CD4-positive, alpha-beta T cell treated with Interleukin-6 for 4 hours (primary cell): ENCODE data around the gene STAB1.
A peak's percentile ranks its signal among the peaks of the same experiment; 100 is the strongest.

ENCODE experiments used
- DNase-seq: peaks from one replicate; pipeline ENCODE4 v3.0.0-alpha.2; 2020; ENCODE audit warnings: mixed read lengths

The STAB1 gene

DNA sequence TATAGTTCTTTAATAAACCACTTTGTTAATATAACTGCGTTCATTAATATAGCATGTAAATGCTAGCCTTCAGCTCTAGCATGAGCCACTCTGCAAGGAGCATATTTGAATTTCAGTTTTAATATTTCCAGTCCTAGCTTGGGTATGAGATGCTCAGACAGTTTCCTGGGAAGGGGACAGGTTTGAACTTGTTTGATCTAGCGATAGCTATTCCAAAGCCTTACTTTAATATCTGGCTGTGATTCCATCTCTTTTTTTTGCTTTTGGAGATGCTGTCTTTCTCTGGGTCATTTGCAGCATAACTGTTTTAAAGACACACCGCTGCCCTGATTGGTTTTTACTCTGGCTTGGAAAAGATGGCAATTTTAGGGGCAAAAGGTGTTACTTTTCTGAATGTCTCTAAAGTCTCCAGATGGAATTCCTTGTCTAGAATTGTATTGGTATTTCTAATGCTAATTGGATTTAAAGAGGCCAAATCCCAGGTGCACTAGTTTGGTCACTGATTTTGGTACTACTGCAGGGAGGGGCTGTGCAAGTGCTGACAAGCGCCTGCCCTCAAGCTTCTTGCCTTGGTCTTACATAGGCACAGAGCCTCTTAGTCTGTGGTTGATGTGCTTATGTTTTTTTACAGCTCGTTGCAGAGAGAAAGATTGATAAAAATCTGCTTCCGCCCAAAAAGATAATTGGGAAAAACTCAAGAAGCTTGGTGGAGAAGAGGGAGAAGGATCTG lies 36.9 kb upstream of the STAB1 start:
- DNase-seq: no peak

DNA sequence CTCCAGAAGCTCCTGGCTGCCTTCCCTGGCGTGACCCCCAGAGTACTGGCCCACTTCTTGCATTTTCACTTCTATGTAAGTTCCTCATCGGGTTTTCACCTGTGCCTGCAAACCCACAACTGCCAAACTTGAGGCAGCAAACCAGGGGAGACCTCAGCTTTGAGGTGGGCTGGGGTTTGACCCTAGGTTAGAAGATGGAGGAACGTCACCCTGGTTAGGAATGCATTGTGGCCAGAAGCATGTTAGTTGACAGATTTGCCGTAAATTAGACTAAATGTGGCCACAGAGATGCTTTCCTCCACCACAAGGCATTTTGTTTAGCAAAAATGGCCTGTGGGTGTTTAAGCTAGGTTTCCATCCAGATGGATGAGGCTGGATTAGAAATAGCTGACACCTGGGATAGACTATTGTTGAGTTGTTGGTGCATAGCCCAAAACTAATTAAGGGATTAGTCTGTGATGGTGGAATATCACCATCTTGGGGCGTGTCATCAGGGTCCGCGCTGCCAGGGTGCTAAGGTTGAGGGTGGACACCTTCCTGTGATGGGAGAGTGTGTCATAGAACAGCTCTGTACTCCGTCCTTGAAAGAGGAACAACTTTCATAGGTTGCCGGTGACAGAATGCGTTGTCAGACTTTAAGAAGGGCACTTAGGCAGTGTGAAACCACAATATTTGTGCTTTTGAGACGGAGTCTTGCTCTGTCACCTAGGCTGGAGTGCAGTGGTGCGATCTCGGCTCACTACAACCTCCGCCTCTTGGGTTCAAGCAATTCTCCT lies 36.2 kb upstream of the STAB1 start:
- no peak for DNase-seq

DNA sequence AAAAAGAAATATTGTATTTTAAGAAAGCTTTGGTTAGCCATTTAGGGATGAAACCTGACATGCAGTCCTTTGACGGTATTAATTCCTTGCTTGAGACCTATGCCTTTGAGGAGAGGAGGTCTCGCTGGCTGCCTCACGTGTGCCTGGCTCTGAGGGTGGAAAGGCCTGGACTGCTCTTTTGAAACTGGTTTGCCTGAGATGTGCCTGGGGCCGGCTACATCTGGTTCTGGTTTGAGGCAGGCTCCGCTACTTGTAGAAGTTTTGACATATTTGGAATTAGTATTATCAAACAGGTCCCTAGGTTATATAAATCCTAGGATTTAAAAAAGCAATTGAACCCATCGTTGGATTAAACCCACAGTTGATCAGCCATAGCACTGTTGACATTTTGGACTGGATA lies 33.3 kb upstream of the STAB1 start:
- no peak for DNase-seq

DNA sequence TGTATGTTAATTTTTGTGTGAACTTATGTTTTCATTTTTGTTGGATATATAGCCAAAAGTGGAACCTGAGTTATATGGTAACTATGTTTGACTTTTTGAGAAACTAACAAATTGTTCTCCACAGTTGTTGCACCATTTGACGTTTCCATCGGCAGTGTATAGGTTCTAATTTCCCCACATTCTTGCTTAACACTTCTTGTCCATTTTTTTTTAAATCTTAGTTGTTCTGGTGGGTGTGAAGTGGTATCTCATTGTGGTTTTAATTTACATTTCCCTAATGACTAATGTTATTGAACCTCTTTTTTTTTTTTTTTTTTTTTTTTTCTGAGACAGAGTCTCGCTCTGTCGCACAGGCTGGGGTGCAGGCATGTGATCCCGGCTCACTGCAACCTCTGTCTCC lies 31.7 kb upstream of the STAB1 start:
- no peak for DNase-seq

DNA sequence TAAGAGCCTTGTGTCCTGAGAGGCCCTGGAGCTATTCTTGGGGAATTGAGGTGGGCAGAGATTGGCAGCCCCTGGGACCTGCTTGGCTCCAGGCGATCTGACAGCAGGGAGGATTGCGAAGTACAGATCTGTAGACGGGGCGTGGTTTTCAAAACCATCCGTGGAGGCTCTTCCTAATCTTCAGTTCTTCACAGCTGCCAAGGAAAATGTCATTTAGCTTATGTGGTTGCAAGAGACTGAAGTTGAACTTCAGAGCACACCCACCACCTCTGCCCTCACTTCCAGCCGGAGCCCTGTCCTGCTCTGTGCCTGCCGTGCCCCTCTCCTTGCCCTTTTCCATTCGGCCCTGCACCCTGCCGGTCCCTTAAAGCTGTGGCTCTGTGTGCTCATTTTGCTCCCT lies 26.8 kb upstream of the STAB1 start:
- DNase-seq: no peak

DNA sequence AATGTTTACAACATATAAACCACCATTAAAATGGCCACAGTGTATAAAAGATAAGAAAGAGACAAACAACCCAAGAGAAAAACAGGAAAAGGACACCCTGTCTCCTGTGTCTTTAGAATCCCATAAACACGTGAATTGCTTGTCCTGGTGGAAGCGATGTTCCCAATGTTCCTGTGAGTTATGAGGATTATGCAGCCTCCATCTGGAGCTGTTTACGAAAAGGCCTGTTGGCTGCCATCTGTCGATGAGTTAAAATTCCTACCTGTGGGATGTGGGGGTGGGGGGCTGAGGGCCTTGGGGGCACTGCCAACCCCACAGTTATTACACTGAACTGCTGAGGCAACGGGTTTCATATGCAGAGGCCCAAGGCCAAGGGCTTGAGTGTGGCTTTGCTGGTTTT lies 26.1 kb upstream of the STAB1 start:
- DNase-seq: no peak

DNA sequence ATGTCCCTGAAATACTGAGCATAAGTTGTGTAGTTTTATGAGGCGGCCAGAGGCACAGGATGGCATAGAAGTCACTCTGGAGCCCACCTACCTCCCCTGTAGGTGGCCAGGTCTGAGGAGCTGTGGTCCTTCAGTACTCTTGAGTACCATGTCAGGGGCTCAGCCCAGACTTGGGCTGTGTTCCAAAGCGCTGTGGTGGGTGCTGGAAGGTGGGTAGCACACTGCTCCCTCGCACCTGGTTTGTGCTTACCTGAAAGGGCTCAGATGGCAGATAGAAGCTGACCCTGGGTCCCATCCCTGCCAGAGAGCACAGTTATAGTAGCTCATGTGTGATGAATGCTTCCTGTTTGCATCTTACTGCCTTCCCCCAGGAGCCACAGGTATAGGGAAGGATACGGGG lies 24.2 kb upstream of the STAB1 start:
- DNase-seq: no peak

DNA sequence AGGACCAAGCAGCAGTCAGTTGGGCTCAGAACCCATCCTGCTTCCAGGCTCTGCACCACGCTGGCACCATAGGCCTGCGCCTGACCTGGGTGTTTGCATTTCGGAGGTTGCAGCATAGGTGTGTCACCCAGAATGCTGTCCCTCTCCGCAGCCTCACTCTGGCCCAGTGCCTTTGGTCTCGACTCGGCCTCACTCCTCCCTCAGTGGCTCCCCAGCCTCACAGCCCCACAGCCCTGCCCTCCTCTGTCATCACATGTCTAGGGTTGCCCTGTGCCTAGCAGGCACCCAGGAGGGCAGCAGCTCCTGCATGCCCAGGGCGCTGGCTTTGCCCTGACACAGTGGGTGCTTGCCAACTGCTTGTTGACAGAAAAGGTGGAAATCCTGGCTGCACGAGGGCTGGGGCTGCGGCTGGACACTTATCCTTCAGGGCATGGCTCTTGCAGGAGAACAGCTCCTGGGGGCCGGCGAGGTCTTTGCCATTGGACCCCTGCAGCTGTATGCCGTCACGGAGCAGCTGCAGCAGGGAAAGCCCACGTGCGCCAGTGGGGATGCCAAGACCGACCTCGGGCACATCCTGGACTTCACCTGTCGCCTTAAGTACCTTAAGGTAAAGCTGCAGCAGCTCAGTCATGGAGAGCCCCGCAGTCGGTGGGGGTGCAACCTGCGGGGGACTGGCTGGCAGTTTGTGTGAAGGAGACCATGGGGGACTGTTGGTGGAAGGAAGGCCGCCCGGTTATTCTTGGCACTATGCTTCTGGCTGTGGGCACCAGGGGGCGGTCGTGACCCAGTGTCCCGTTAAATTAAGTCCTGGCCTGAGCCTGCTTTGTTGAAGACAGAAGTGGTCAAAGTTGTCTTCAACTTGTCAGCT lies 23.5 kb upstream of the STAB1 start:
- peak; percentile 44 for DNase-seq

DNA sequence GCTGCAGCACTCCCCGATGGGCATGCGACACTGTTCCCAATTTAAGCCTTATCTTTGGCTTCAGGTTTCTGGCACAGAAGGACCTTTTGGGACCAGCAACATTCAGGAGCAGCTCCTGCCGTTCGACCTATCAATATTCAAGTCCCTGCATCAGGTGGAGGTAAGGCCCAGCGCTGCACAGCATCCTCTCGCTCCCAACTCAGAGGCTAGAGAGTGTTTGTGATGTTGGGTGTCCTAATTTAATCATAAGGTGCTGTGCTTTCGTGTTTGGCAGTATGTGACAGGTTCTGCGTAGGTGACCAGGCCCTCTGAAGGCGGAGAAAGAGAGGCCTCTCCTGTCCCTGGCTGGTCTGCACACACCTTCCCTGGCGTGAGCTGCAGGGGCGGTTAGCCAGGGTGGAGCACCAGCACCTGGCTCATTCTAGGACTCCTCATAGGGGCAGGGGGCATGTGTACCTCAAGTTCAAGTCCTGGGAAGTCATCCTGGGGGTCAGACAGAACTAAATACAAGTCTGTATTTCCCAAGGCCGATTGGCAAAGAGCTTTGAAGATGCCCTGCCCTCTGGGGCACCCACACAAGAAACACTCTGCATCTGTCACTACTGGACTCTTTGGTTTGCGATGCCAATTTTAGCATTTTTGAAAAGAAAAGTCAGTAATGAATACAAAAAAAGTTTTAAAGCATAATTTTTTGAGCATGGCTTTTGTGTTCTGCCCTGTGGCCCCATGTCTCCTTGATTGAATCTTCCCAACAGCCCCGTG lies 22.7 kb upstream of the STAB1 start:
- DNase-seq: no peak

DNA sequence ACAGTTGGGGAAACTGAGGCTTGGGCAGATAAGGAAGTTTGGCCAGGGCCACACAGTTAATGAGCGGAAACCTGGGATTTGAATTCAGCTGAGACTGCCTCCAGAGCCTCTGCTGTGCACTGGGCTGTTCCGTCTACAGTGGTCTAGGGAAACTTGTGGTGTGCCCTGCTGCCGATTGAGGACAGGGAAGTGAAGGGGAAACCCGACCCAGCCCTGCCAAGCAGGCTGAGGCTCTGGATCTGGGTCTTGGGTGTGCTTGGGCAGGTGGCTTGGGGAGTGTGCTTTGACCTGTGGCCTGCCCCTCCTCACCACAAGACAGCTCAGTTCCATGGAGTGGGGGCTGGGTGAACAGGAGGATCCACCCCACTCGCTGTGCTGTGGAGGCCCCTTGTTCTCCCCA lies 22.1 kb upstream of the STAB1 start:
- no peak for DNase-seq

DNA sequence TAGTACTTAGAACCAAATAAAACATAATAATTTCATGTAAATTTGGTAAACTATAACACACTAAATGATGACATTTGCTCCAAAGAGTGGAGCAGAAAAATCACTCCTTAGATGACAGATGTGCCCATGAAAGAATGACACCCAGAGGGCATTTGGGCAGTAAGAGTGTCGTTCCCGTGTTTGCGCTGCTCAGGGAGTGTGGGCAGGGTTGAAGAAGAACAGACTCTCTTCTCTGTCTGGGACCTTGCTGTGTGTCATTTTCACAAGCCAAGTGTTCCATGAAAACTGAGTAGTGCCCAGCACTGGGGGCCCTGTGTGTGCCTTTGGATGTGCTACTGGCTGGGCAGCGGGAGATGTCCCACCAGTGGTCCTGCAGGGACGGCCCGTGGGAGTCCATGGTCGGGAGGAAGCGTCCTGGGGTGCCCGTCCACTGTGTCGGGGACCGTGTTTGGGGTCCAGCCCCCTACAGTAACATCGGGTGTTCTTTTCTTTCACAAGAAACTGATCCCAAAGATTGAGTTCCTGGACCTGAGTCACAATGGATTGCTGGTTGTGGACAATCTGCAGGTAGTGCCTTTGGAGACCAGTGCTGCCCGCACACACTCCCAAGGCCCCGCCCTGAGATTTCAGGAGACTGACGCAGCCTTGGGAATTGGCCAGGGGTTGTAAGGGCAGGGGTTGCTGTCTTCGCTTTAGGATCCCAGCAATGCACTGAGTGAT lies 17.9 kb upstream of the STAB1 start:
- DNase-seq: no peak

DNA sequence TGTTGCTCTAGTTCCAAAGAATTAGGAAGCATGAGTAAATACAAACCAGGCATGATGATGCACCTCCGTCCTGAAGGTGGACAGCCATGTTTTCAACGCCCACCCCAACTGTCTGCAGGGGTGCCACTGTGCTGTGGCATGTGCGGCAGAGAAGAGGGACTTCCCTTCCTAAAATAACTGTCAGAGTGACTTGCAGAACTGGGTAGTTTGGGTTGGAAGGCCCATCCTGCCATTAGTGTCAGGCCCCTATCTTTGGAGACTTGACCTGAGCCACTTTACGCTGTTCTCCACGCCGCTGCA lies 17.4 kb upstream of the STAB1 start:
- no peak for DNase-seq

DNA sequence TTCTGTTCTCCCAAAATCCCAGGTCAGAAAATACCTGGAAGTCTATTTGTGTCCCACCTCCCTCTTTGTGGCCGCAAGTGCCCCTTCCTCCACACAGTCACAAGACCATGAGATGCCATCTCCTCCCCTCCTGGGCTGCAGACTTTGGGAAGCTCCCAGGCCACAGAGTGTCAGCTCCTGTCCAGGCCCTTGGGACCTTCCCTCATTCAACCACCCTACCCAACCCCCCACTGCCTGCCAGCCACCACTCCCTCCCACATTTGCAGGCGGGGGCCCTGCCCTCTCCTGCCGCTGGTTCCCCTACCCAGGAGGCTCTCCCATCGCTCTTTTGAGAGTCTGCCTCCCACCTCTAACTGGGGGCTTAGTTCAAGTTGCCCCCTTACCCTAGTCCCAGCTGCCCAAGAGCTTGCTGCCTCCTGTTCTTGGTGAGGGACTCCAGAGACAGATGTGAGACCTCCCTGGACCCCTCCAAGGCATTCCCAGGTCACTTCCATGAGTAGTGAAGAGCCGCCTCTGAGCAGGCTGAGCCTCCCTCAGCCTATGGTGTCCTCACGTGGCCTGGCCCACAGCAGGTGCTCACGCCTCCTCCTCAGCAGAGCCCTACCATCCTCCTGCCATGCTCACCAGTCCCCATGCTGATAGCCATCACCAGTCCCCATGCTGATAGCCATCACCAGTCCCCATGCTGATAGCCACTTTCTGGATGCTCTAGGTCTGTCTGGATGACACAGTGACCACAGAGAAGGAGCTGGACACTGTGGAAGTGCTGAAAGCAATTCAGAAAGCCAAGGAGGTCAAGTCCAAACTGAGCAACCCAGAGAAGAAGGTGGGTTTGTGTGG lies 15.9 kb upstream of the STAB1 start:
- no peak for DNase-seq

DNA sequence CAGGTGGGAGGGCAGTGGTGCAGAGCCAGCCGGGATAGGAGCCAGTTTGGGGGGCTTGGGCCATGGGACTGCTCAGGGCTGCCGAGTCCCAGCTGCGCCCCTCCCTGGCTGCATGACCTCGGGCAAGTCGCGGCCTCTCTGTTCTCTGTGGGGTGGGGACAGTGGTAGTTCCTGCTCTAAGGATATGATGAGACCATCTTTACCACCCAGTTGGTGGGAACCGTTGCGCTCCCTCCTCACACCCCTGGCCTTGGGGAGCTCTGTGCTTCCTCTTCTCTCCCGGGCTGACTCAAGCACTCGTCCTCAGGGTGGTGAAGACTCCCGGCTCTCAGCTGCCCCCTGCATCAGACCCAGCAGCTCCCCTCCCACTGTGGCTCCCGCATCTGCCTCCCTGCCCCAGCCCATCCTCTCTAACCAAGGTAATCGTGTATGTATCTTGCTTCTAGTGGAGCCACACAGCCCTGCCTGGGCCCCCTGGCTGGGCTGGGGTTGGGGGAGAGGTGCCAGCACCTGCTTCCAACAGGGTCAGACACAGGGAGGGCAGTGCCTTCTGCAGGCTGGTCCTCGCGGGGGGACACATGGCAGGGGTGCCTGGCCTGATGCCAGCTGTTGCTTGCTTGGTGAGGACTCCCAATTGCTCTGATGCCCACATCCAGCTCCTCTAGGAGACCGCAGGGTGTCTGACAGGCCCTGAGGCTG lies 15.1 kb upstream of the STAB1 start:
- no peak for DNase-seq

DNA sequence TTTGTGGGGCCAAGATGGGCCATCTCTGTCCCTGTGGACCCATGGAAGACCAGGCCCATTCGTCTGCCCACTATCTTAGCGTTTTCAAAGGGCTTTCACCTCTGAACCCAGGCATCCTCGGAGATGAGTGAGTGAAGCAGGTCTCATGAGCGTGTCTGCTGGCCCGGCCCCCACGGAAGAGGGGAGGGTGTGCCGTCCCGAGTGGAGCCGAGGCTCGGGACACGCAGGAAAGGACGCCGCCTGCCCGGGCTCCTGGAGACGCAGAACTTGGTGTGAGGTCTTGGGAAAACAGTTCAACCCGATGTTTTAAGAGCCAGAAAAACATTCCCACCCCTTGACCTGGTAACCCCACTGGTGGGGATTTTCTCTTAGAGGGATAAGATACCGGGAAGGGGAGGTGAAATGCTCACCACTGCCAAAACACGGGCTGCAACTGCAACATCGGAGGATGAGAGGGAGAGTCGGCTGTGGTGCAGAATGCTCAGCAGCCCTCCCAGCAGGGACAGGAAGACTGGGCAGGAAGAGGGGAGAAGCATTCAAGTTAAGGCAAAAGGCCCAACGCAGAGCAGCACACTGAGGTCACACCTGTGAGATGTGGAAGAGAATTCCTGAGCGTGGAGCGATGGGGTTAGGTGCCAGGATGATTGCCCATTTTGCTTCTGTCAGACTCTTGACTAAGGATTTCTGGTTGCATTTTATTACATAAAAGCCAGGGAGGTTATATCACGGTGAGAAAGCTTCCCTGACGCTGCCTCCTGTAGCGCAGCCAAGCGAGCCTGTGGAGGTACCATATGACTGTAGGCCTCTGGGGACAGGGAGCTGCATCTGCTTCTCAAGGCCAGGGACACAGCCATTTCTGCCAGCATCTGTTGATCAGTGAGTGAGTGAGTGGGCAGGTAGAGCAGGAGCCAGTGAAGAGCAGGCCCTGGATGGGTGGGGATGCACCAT lies 14.1 kb upstream of the STAB1 start:
- DNase-seq: no peak

DNA sequence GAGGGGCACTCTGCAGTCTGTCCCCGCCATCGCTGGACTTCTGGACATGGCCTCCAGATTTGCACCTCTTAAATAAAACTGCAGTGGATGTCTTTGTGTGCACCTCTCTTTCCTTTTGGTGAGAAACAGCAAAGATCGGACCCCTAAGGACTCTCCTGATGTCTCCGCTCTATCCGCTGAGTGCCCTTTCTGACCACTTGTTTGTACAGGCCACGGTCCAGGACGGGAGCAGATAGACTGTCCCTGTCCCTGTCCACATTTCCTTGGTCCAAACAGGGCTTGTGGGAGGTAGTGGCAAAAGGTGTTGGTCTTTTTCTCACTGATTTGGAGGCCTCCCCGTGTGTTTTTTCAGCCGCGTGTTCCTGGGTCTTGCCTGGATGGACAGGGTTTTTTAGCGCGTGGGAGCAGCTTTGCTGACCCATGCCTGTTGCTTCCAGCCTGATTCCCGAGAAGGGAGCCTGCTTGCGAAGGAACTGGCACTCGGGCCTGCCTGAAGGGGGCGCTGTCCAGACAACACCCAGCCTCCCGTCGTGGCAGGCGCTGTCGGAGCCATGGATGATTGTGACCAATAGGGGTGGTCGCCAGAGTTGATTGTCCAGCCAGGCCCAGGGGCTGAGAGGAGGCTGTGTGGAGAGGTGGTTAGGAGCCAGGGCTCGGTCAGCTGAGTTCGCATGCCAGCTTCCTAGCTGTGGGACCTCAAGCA lies 13.2 kb upstream of the STAB1 start:
- peak; percentile 18 for DNase-seq

DNA sequence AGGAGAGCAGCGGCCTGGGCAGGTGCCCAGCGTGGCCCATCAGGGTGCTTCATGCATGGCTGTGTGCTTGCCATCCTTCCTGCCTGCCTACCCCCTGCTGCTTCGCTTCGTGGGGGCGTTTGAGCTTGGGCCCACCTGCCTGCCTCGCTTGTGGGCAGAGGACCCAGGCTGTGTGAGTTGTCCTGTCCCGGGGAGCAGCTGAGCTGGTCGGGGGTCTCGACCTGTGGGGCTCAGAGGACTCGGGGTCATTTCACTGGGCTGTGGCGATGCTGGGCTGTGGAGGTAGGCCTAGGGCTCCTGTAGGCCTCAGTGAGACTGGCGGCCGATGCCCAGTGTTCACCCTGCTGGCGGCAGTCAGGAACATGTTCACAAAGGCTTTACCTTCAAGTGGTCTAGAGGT lies 12.1 kb upstream of the STAB1 start:
- no peak for DNase-seq

DNA sequence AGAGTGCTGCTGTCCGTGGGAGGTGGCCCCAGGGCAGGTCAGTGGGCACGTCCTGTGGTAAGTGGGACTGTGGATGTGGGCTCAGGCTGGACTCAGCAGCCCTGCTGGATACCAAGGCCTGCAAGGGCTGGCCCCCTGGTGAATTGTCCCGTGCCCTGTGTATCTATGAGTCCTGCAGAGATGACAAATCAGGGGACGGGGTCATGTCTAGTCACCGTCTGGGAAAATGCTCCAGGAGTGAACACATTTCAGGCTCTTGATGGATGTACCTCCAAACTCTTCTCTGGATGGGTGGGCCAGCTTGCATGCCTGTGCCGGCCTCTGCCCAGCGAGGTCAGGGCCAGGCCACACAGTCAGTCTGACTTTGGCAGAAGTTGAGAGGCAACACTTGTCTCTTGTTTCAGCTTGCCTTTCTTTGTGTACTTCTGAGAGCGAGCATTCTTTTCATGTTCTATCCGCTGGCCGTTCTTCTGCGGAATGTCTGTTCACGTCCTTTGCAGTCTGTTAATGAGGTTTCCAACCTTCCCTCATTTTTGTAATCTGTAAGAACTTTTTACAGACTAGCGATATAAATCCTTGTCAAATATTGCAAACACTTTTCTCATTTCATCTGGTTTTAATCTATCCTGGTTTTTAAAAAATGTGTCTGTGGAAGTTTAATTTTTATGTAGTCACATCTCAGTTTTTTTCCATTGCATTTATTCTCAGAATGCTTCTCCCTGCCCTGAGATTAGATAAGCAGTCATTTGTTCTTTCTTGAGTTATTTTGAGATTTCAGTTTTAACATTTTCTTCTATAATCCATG lies 11.4 kb upstream of the STAB1 start:
- DNase-seq: no peak
